Kidney epithelial cell (primary cell): ENCODE data around the gene TMPRSS7. TPM values are rescaled to one million over a fixed set of nuclear protein-coding genes. Genes with fewer than 3 reads are reported as not detected.
"Not testable (repeated sequence)": the region's sequence is repeated elsewhere in the genome, so short reads cannot be mapped to it uniquely, and the experiment has no call there.

Source experiments
- DNase-seq: peaks from one replicate; pipeline ENCODE4 v3.0.0-alpha.2; 2010; ENCODE audit warnings: low read depth
- H3K27me3 ChIP-seq: 2 replicates; pipeline ENCODE4 v1.6.0; 2011; ENCODE audit warnings: low read length; ENCODE audit not compliant: control insufficient read depth, insufficient read depth
- H3K36me3 ChIP-seq: 2 replicates; pipeline ENCODE4 v1.5.1; 2011; ENCODE audit warnings: low read length; ENCODE audit not compliant: control insufficient read depth, insufficient read depth
- H3K4me3 ChIP-seq: 2 replicates; pipeline ENCODE4 v1.5.1; 2011; ENCODE audit warnings: low read depth, mild to moderate bottlenecking, control low read depth, low read length
- CTCF ChIP-seq: IDR thresholded peaks from 2 replicates; pipeline ENCODE4 v1.5.1; 2011; ENCODE audit warnings: mild to moderate bottlenecking, moderate library complexity, low read length, control low read depth, inconsistent platforms; ENCODE audit not compliant: insufficient read depth, poor library complexity, severe bottlenecking
- total RNA-seq: library from RNA; depleted of rRNA; stranded (reverse); fragments of >200 nt; gene quantifications from 2 replicates; pipeline ENCODE4 v1.2.3, GENCODE V29; 2015

The TMPRSS7 gene
- total RNA-seq, 1 donor from 2014 or later, result not detected

GRCh38 chr3:112056451-112056929, 22.0 kb downstream of the TMPRSS7 start:
- no peak for DNase-seq
- Histone ChIP-seq H3K36me3 (no peaks in the 10 kb centered on the region), H3K27me3 (no peaks in the 10 kb centered on the region), H3K4me3 (no peak overlapping the region)
- TF ChIP-seq CTCF, result no peak

GRCh38 chr3:112059497-112059896, 25.0 kb downstream of the TMPRSS7 start:
- H3K27me3 ChIP-seq, result no peaks in the 10 kb centered on the region
- no peak for DNase-seq
- TF ChIP-seq CTCF, result no peak
- no peaks in the 10 kb centered on the region for H3K36me3 ChIP-seq
- no peak overlapping the region for H3K4me3 ChIP-seq

GRCh38 chr3:112061152-112061551, 26.6 kb downstream of the TMPRSS7 start:
- Histone ChIP-seq H3K4me3 (no peak overlapping the region), H3K27me3 (no peaks in the 10 kb centered on the region), H3K36me3 (no peaks in the 10 kb centered on the region)
- no peak for TF ChIP-seq CTCF
- DNase-seq, result no peak

- not testable (repeated sequence) for H3K36me3 ChIP-seq, H3K4me3 ChIP-seq
Measured at GRCh38 chr3:112072387-112073060, 38.0 kb downstream of the TMPRSS7 start.

GRCh38 chr3:112074006-112074405, 39.5 kb downstream of the TMPRSS7 start:
- Histone ChIP-seq H3K36me3 (no peaks in the 10 kb centered on the region), H3K4me3 (no peak overlapping the region), H3K27me3 (no peaks in the 10 kb centered on the region)
- no peak for TF ChIP-seq CTCF
- DNase-seq, result no peak

More at GRCh38 chr3:112072387-112073060, 38.0 kb downstream of the TMPRSS7 start:
- not testable (repeated sequence) for H3K27me3 ChIP-seq, DNase-seq

GRCh38 chr3:112074616-112075497, 40.3 kb downstream of the TMPRSS7 start:
- peak; percentile 97 for DNase-seq
- Histone ChIP-seq H3K36me3 (no peaks in the 10 kb centered on the region), H3K4me3 (no peak overlapping the region), H3K27me3 (no peaks in the 10 kb centered on the region)
- TF ChIP-seq CTCF, result no peak
